Caco-2 (cell line): Measurements from ENCODE around the gene GCKR. TPM values are rescaled to one million over a fixed set of nuclear protein-coding genes. Genes with fewer than 3 reads are reported as not detected.

Experiments used
- BruUV-seq: library from RNA; stranded (reverse); fragments of 400-500 nt; replicated peaks from 2 replicates; lab custom pipeline; 2021; lab: Mats Ljungman, UMichigan
- CTCF ChIA-PET: fragments of 300-600 bp; sonication (Branson Sonifier 250); formaldehyde crosslinking; loops from one replicate; lab custom pipeline; 2022; ENCODE audit warnings: antibody characterized with exemption; lab: Charles Lee
- POLR2A ChIA-PET: fragments of 300-600 bp; sonication (Branson Sonifier 250); formaldehyde crosslinking; loops from one replicate; lab custom pipeline; 2022; ENCODE audit warnings: antibody characterized with exemption; lab: Charles Lee
- DNase-seq, 2 experiments: peaks; one replicate each; pipeline versions ENCODE4 v3.0.0 to v3.0.0-alpha.2; 2020 to 2022
- H3K27me3 ChIP-seq: replicated peaks from 2 replicates; pipeline ENCODE4 v1.6.0; 2011; ENCODE audit warnings: low read length; ENCODE audit not compliant: control insufficient read depth, insufficient read depth
- H3K36me3 ChIP-seq: 2 replicates; pipeline ENCODE4 v1.5.1; 2011; ENCODE audit warnings: low read length; ENCODE audit not compliant: control insufficient read depth, insufficient read depth
- H3K4me1 ChIP-seq: fragments of 250-450 bp; sonication (Bioruptor Pico); 2 replicates; pipeline ENCODE4 v1.5.1; 2020; ENCODE audit warnings: mild to moderate bottlenecking
- H3K4me3 ChIP-seq: 2 replicates; pipeline ENCODE4 v1.5.1; 2011; ENCODE audit warnings: low read depth, mild to moderate bottlenecking, control low read depth, low read length
- H3K9me3 ChIP-seq: fragments of 250-450 bp; sonication (Bioruptor Pico); 2 replicates; pipeline ENCODE4 v1.5.1; 2020; ENCODE audit warnings: mild to moderate bottlenecking, moderate library complexity
- H3K27ac Mint-ChIP-seq: one replicate; pipeline ENCODE4 v1.8.0; 2022; ENCODE audit warnings: mixed read lengths; ENCODE audit not compliant: unreplicated experiment
- H3K27me3 Mint-ChIP-seq: one replicate; pipeline ENCODE4 v1.8.0; 2022; ENCODE audit warnings: mixed read lengths; ENCODE audit not compliant: insufficient read depth, unreplicated experiment
- H3K36me3 Mint-ChIP-seq: one replicate; pipeline ENCODE4 v1.8.0; 2022; ENCODE audit warnings: mild to moderate bottlenecking, mixed read lengths; ENCODE audit not compliant: insufficient read depth, unreplicated experiment
- H3K4me1 Mint-ChIP-seq: one replicate; pipeline ENCODE4 v1.8.0; 2022; ENCODE audit warnings: low read depth, mixed read lengths; ENCODE audit not compliant: unreplicated experiment
- H3K4me3 Mint-ChIP-seq: one replicate; pipeline ENCODE4 v1.8.0; 2022; ENCODE audit warnings: mild to moderate bottlenecking, moderate library complexity, mixed read lengths; ENCODE audit not compliant: unreplicated experiment
- H3K9me3 Mint-ChIP-seq: one replicate; pipeline ENCODE4 v1.8.0; 2022; ENCODE audit warnings: mixed read lengths; ENCODE audit not compliant: unreplicated experiment
- CTCF ChIP-seq, 2 experiments: fragments of 200-600 bp in 1 of 2; IDR thresholded peaks; 1 replicate in 1 of 2; 2 replicates in 1 of 2; pipeline versions ENCODE4 v1.5.1 to v1.8.0; 2011 to 2022; ENCODE audit warnings: antibody characterized with exemption in 1 of 2, control low read depth in 1 of 2, inconsistent platforms in 1 of 2, low read depth in 1 of 2, low read length in 1 of 2, mild to moderate bottlenecking in 1 of 2, moderate library complexity in 1 of 2; ENCODE audit not compliant: insufficient read depth in 1 of 2, severe bottlenecking in 1 of 2, unreplicated experiment in 1 of 2
- intact Hi-C: fragments of 100-400 bp; cut with micrococcal nuclease; formaldehyde crosslinking; loops from one replicate; pipeline ENCODE4 v1.10.0; 2022; ENCODE audit not compliant: unreplicated experiment
- total RNA-seq: library from RNA; stranded (reverse); gene quantifications from 2 replicates; pipeline ENCODE4 v1.2.3, GENCODE V29; 2022

GCKR gene
- total RNA-seq, 1 experiment from 2014 or later, result not detected

GRCh38 chr2:27561060-27561459 is 64.4 kb downstream of the GCKR start:
- intact Hi-C loops, result no loop called here
- H3K4me3 ChIP-seq, result no peak overlapping the region
- no peaks in the 10 kb centered on the region for H3K9me3 Mint-ChIP-seq

GRCh38 chr2:27566628-27567027 is 70.0 kb downstream of the GCKR start:
- no TSS peak for BruUV-seq
- DNase-seq, result no peak
- POLR2A ChIA-PET, result no interaction called here
- Histone ChIP-seq H3K4me1 (no peaks in the 10 kb centered on the region), H3K36me3 (no peaks in the 10 kb centered on the region), H3K27me3 (no peaks in the 10 kb centered on the region), H3K4me3 (no peak overlapping the region), H3K9me3 (no peaks in the 10 kb centered on the region)
- Mint-ChIP-seq H3K4me3 (no peak overlapping the region), H3K4me1 (no peaks in the 10 kb centered on the region), H3K36me3 (no peaks in the 10 kb centered on the region), H3K27me3 (peaks cover 11% of the 10 kb centered on the region), H3K9me3 (peaks cover 5% of the 10 kb centered on the region), H3K27ac (no peak overlapping the region)
- TF ChIP-seq CTCF (IDR thresholded peaks at IDR 0.05; ENCODE audit: insufficient read depth in 1 of 2, low read depth in 1 of 2, low read length in 1 of 2, severe bottlenecking in 1 of 2, unreplicated experiment in 1 of 2), result no peak
- intact Hi-C loops, result no loop called here
- CTCF ChIA-PET, result no interaction called here

More at GRCh38 chr2:27561060-27561459, 64.4 kb downstream of the GCKR start:
- no peak overlapping the region for H3K27ac Mint-ChIP-seq
- H3K4me1 Mint-ChIP-seq, result no peaks in the 10 kb centered on the region
- no peaks in the 10 kb centered on the region for H3K27me3 ChIP-seq
- no peak overlapping the region for H3K4me3 Mint-ChIP-seq
- H3K27me3 Mint-ChIP-seq, result peaks cover 4% of the 10 kb centered on the region
- H3K9me3 ChIP-seq, result no peaks in the 10 kb centered on the region
- H3K4me1 ChIP-seq, result no peaks in the 10 kb centered on the region
- ChIA-PET POLR2A (no interaction called here), CTCF (interaction anchor here (0.6 kb wide), 1 partner anchor 380 kb away, joined by 3 read pairs; no protein-coding TSS in a partner anchor)
- BruUV-seq, result no TSS peak
- no peaks in the 10 kb centered on the region for H3K36me3 ChIP-seq
- H3K36me3 Mint-ChIP-seq, result no peaks in the 10 kb centered on the region
- TF ChIP-seq CTCF (IDR thresholded peaks at IDR 0.05; ENCODE audit: insufficient read depth in 1 of 2, low read depth in 1 of 2, low read length in 1 of 2, severe bottlenecking in 1 of 2, unreplicated experiment in 1 of 2), result no peak
- DNase-seq, result no peak

- Histone ChIP-seq H3K4me1 (no peaks in the 10 kb centered on the region), H3K4me3 (no peak overlapping the region), H3K9me3 (no peaks in the 10 kb centered on the region), H3K36me3 (no peaks in the 10 kb centered on the region), H3K27me3 (no peaks in the 10 kb centered on the region)
- no TSS peak for BruUV-seq
- H3K27me3 Mint-ChIP-seq, result peaks cover 14% of the 10 kb centered on the region
- ChIA-PET CTCF (no interaction called here), POLR2A (no interaction called here)
- H3K36me3 Mint-ChIP-seq, result no peaks in the 10 kb centered on the region
- TF ChIP-seq CTCF (IDR thresholded peaks at IDR 0.05; ENCODE audit: insufficient read depth in 1 of 2, low read depth in 1 of 2, low read length in 1 of 2, severe bottlenecking in 1 of 2, unreplicated experiment in 1 of 2), result no peak
- H3K27ac Mint-ChIP-seq, result no peak overlapping the region
- no peak overlapping the region for H3K4me3 Mint-ChIP-seq
- peaks cover 10% of the 10 kb centered on the region for H3K9me3 Mint-ChIP-seq
- DNase-seq, result no peak
- intact Hi-C loops, result no loop called here
- H3K4me1 Mint-ChIP-seq, result no peaks in the 10 kb centered on the region
Measured at GRCh38 chr2:27569398-27569797, 72.8 kb downstream of the GCKR start.
